ENCODE data around the gene CETP.

DNA sequence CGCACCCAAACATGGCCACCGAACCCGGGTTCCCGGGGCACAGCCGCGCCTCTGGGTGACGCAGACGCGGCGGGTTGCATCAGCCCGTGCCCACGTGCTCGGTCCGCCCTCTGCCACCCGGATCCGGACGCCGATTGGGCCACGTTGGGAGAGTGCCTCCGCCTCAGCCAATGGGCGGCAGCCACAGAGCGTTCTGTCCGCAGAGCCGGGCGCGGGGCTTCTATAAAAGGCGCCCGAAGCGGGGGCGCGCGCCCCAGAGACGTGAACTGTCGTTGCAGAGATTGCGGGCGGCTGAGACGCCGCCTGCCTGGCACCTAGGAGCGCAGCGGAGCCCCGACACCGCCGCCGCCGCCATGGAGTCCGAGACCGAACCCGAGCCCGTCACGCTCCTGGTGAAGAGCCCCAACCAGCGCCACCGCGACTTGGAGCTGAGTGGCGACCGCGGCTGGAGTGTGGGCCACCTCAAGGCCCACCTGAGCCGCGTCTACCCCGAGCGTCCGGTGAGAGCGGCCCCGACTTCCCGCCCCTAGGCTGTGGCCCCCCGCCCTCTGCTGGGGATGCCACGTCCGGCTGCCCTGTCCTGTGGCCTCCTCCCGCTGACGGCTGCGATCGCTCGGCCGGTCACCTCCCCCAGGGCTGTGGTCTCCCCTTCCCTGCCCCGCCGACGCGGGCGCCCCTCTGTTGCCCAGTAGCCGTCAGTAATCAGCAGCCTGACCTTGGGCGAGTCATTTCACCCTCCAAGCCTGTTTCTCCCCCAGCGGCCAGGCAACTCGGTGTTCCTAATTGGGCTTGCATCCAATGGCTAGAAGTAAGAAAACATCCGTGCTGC lies 29.6 kb upstream of the CETP start, which contains the start of gene HERPUD1:
- peak; percentile 84 to 100 for TF ChIP-seq POLR2A (IDR thresholded peaks at IDR 0.05)
- TF ChIP-seq, protein P1, sequence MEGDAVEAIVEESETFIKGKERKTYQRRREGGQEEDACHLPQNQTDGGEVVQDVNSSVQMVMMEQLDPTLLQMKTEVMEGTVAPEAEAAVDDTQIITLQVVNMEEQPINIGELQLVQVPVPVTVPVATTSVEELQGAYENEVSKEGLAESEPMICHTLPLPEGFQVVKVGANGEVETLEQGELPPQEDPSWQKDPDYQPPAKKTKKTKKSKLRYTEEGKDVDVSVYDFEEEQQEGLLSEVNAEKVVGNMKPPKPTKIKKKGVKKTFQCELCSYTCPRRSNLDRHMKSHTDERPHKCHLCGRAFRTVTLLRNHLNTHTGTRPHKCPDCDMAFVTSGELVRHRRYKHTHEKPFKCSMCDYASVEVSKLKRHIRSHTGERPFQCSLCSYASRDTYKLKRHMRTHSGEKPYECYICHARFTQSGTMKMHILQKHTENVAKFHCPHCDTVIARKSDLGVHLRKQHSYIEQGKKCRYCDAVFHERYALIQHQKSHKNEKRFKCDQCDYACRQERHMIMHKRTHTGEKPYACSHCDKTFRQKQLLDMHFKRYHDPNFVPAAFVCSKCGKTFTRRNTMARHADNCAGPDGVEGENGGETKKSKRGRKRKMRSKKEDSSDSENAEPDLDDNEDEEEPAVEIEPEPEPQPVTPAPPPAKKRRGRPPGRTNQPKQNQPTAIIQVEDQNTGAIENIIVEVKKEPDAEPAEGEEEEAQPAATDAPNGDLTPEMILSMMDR (IDR thresholded peaks at IDR 0.05): peak in 1 of 6 experiments; percentile 11

Data from thyroid gland (tissue), 4 donors.